NT2/D1 (cell line): ENCODE measurements around the gene KANK2.

Experiments used
- YY1 ChIP-seq: IDR thresholded peaks from 2 replicates; pipeline ENCODE4 v1.6.1; 2011; ENCODE audit not compliant: insufficient read length, insufficient read depth
- ZNF274 ChIP-seq: IDR thresholded peaks from 2 replicates; pipeline ENCODE4 v1.6.1; 2011; ENCODE audit warnings: mild to moderate bottlenecking, low read depth, low read length

- TF ChIP-seq ZNF274 = no peak
- no peak for TF ChIP-seq YY1
These were observed 17.5 kb downstream of the KANK2 start for GRCh38 chr19:11179716-11180297.
